ENCODE results near the gene ROBO2.
A peak's percentile ranks its signal among the peaks of the same experiment; 100 is the strongest.

ROBO2 gene

GRCh38 chr3:77524946-77525682 lies 485.2 kb downstream of the ROBO2 start:
- peak; percentile 34 for FAIRE-seq

DNA sequence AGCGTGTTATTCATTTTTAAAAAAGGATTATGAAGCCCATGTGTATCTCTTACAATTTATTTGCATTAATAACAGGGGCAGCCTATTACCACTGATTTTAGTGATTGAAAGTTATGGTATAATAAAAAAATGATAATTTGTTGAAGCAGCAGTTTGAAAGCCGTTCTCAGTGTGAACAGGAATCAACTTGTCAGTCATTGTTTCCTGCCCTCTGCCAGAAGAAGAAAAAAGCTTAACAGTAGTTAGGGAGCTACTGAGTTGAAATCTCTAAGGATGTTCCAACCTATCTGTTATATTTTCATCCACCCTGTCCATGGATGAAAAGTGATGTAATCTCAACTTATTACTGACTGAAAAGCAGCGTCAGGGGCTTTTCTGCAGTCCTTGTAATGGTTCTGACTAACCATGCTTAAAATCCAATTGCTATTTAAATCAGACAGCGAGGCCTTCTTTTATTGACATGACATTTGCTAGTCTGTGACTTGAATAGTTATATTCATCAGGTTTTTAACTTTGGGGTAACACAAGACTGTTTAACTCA lies 486.7 kb downstream of the ROBO2 start:
- no peak for FAIRE-seq

DNA sequence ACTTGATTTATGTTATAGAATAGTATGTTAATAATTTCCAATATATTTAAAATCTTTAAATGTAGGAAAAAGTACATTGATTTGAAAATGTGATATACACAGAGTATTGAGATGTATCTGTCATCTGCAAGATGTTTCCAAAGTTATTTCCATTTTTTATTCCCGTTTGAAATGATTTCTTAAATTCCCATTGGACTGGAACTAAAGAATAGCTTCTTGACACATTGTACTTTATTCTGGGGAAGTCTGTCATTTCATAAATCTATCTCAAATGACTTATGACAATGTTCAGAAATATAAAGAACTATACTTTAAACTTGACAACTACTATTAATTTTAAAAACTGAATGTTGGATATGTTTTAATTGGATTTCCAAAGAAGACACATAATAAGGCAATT lies 489.6 kb downstream of the ROBO2 start:
- no peak for FAIRE-seq

DNA sequence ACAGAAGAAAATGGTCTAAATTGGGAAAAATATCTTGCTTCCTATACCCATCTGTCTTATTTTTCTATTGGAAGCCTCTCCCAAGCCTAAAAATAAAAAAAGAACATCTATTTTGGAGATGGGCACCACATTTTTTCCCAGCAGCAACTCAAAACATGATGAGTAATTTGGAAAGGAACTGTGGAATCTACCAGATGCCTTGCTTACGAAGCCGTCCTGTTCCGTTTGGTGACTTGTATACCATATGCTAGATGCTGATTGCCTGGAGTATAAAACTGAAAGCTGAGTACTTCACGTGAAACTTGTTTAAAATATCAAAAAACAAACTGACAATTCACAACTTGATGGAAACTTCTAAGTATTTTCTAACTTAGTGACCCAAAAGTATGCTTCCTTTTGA lies 491.0 kb downstream of the ROBO2 start:
- FAIRE-seq = no peak

- FAIRE-seq = no peak
Measured at GRCh38 chr3:77535116-77535515, 495.2 kb downstream of the ROBO2 start.

- no peak for FAIRE-seq
Measured at GRCh38 chr3:77536038-77536775, 496.3 kb downstream of the ROBO2 start.

- FAIRE-seq = no peak
Measured at GRCh38 chr3:77539014-77539413, 499.1 kb downstream of the ROBO2 start.

DNA sequence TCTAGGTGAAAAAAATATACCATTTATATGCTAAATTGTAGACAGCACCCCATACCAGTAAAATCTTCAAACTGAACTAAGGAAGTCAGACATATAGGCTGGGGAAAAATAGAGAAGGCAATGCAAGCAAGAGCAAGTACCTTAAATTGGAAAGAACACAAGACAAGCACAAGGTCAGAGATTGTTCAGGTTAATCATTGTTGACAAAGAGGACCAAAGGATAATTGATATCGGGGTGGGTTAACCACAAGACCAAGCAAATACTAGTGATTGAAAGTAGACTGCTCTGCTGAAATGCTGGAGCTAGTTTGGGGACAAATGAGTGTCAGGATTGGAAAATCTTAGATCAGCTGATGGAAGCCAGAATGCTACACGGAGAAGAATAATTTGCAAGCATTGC lies 499.8 kb downstream of the ROBO2 start:
- no peak for FAIRE-seq

- FAIRE-seq = no peak
Measured at GRCh38 chr3:77541203-77541922, 501.5 kb downstream of the ROBO2 start.

GRCh38 chr3:77546246-77546645 lies 506.3 kb downstream of the ROBO2 start:
- FAIRE-seq = no peak

- FAIRE-seq = no peak
Measured at GRCh38 chr3:77549034-77549433, 509.1 kb downstream of the ROBO2 start.

- FAIRE-seq = no peak
Measured at GRCh38 chr3:77553240-77553639, 513.3 kb downstream of the ROBO2 start.

DNA sequence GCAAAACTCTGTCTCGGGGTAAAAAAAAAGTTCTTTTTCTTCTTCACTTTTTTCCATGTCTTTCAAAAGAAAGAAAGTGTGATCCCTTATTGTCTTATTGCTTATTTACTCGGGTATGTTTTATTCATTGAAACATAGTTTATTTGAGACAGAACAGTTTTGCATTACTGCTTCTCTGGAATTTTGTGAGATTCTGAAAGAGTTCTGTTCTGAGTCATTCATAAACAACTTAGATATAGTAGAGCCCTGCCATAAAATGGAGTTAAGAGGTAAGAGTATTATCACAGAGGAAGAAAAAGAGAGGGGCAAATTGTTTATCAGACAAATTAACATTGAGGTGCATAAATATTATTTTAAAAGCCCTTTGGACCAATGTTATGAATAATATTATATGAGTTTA lies 522.2 kb downstream of the ROBO2 start:
- no peak for FAIRE-seq

DNA sequence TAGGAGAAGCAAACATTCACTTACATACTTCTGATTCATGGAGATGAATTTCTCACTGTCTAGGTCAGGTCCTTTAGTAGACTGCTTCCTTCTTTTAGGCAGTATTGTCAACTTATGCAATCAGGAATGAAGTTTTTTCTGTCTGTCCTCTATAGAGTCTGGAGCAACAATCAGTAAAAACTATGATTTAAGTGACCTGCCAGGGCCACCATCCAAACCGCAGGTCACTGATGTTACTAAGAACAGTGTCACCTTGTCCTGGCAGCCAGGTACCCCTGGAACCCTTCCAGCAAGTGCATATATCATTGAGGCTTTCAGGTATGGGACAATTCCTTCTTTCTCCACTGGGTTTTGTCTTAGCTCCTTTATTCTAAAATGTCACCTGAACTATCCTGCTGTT lies 523.1 kb downstream of the ROBO2 start:
- FAIRE-seq = no peak

DNA sequence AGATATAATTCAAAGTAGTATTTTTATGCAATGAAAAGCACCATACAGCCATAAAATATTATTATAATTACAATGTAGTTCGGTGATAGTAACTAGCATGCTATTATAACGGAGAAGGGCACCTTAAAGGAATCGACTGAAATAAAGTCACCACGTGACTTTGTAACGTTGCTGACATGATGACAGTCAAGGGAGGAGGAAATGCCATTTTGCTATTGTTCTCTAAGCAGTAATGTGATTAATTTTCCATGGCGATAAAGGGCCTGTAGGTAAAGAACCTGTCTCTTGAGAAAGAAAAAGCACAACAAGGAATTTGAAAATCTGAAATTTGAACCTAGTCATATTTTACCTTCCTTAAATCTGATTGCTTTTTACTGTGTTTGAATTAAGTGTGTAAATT lies 526.2 kb downstream of the ROBO2 start:
- no peak for FAIRE-seq

DNA sequence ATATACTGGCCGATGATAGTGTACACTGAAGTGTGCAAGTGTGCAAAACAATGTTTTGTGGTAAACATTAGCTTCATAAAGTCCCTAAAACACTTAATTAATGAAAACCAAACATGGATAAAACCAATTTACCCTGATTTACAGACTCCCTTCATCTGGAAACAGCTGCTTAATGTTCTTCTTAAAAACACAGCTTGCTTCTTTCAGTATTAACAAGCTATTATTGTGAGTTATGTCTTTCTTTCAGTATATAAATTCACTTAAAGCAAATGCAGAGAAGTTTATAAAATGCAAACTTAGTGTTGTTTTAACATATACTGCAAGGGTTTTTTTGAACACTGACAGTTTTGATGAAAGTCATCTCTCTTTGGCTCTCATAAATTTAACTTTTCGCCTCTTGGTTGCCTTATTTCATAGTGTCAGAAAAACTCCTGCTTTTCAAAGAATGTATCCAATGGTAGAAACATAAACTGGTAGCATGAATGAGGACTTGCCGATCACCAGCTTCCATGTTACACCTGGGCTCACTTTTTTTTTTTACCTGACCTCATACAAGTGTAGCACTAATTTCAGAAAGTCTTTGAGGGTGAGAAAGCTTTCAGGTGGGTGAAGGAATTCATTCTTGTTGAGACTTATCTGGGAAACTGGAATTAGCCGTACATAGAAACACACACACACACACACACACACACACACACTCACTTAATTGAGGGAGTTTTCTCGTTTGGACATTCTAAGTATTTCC lies 532.2 kb downstream of the ROBO2 start:
- no peak for FAIRE-seq

GRCh38 chr3:77577264-77577663 lies 537.4 kb downstream of the ROBO2 start:
- FAIRE-seq = no peak

DNA sequence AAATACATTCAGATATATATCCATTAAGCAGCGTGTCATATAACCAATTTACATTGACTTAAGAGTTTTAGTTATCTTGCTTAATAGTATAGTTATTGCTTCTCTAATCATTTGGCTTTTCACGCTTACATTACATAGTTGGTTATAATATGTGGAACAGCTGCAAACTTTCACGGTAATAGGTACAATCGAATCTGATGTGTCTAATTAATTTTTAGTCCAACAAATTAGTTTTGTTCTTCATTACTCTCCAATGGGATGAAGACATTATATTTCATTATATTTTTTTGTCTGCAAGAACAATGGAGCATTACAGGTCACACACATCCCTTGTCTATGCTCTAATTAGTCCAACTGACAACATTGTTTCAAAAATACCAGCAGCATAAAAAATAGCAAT lies 546.3 kb downstream of the ROBO2 start:
- no peak for FAIRE-seq

DNA sequence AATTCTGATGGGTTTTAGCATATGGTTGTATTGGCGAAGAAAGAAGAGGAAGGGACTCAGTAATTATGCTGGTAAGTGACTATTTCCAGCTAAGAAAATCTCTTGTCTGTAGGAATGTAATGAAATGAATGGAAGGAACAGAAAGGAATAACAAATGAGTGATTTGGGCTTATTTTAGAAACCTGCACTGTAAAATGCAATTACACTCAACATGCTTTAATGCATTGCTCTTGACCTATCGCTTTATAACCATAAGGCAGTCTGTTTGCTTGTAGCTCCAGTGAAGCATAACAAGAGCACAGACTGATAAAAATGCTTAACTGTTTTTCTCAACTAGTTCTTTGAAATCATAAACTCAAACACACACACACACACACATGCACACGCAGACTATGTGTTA lies 549.0 kb downstream of the ROBO2 start:
- FAIRE-seq = no peak

GRCh38 chr3:77590191-77590590 lies 550.3 kb downstream of the ROBO2 start:
- FAIRE-seq = no peak

GRCh38 chr3:77595371-77595870 lies 555.5 kb downstream of the ROBO2 start:
- FAIRE-seq = no peak

- no peak for FAIRE-seq
Measured at GRCh38 chr3:77599948-77600347, 560.0 kb downstream of the ROBO2 start.
